BJ (cell line): ENCODE measurements around the gene ZC3H8. TPM values are rescaled to one million over a fixed set of nuclear protein-coding genes. Genes with fewer than 3 reads are reported as not detected.
A peak's percentile ranks its signal among the peaks of the same experiment; 100 is the strongest.

Source experiments
- CTCF ChIA-PET: fragments of 350-600 bp; formaldehyde crosslinking; extraction: SDS; loops from one replicate; lab custom pipeline; 2021; ENCODE audit warnings: antibody characterized with exemption, inconsistent platforms; lab: Yijun Ruan, JAX
- POLR2A ChIA-PET: fragments of 300-600 bp; sonication (Branson Sonifier 250); formaldehyde crosslinking; extraction: SDS; loops from one replicate; lab custom pipeline; 2021; ENCODE audit warnings: antibody characterized with exemption; lab: Charles Lee
- DNase-seq: peaks from one replicate; pipeline ENCODE4 v3.0.0-alpha.2; 2011; ENCODE audit warnings: low read depth
- H3K27me3 ChIP-seq: 2 replicates; pipeline ENCODE4 v1.6.0; 2011; ENCODE audit warnings: low read length; ENCODE audit not compliant: control insufficient read depth, insufficient read depth
- H3K36me3 ChIP-seq: 2 replicates; pipeline ENCODE4 v1.5.1; 2011; ENCODE audit warnings: low read length; ENCODE audit not compliant: control insufficient read depth, insufficient read depth
- H3K4me3 ChIP-seq: 2 replicates; pipeline ENCODE4 v1.5.1; 2011; ENCODE audit warnings: low read depth, mild to moderate bottlenecking, control low read depth, low read length
- polyA plus RNA-seq: library from polyadenylated mRNA; depleted of rRNA; stranded (reverse); fragments of >200 nt; gene quantifications from 2 replicates; pipeline ENCODE4 v1.2.3, GENCODE V29; 2011
- TF ChIP-seq, protein P1 (sequence below): IDR thresholded peaks from 2 replicates; pipeline ENCODE4 v1.5.1; 2011; ENCODE audit warnings: low read depth, mild to moderate bottlenecking, control low read depth, inconsistent platforms, low read length, moderate library complexity; ENCODE audit not compliant: insufficient read depth

Gene ZC3H8
- polyA plus RNA-seq, 1 experiment, result 0.99 TPM

DNA sequence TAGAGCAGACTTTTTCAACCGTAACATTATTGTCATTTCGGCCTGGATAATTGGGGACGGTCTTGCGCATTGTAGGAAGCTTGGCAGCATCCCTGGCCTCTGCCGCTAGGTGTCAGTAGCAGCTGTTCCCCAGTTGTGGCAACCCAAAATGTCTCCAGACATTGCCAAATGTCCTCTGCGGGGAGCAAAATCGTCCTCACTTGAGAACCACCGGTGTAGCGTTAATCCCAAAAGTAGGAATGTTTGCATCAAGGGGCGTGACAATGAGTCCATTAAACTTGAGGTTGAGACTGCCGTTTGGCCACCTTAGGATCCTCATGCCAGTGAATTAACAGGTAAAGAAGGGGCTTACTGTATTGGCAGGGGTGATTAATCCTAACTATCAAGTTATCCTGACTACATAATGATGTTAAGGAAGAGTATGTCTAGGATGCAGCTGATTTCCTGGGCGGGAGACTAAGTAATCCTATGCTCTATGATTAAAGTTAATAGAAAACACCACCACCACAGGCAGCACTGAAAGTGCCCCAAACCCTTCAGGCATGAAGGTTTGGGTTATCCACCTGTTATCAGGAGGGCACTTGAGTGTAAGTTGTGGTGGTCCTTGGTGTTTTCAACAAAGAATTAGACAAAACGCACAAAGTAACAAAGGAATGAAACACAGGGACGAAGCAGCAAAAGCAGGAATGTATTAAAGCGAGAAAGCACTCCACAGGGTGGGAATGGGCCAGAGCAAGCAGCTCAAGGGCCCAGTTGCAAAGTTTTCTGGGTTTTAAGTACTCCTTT is 4.9 kb upstream of the ZC3H8 start:
- DNase-seq, result peak; percentile 9
- Histone ChIP-seq H3K4me3 (no peak overlapping the region), H3K36me3 (no peaks in the 10 kb centered on the region), H3K27me3 (no peaks in the 10 kb centered on the region)
- TF ChIP-seq, protein P1, sequence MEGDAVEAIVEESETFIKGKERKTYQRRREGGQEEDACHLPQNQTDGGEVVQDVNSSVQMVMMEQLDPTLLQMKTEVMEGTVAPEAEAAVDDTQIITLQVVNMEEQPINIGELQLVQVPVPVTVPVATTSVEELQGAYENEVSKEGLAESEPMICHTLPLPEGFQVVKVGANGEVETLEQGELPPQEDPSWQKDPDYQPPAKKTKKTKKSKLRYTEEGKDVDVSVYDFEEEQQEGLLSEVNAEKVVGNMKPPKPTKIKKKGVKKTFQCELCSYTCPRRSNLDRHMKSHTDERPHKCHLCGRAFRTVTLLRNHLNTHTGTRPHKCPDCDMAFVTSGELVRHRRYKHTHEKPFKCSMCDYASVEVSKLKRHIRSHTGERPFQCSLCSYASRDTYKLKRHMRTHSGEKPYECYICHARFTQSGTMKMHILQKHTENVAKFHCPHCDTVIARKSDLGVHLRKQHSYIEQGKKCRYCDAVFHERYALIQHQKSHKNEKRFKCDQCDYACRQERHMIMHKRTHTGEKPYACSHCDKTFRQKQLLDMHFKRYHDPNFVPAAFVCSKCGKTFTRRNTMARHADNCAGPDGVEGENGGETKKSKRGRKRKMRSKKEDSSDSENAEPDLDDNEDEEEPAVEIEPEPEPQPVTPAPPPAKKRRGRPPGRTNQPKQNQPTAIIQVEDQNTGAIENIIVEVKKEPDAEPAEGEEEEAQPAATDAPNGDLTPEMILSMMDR, result peak; percentile 98
- ChIA-PET POLR2A (no interaction called here), CTCF (interaction anchor here (0.6 to 2.9 kb wide), 20 partner anchors 9 to 372 kb away, joined by 3 to 16 read pairs (median 4); no protein-coding TSS in a partner anchor)

DNA sequence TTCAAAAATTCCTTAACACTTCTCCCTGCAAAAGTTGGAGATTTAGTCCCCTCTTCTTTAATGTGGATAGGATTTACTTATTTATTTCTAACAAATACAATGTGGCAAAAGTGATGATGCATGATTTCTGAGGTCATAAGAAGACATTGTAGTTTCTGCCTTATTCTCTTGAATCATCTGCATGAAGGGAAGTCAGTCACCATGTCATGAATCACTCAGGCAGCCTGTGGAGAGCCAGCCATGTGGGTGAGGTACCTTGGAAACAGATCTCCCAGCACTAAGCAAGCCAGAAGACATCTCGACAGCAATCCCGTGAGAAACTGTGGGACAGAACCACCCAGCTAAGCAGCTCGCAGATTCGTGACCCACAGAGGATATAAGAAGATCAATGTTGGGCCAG is 2.7 kb upstream of the ZC3H8 start:
- ChIA-PET POLR2A (no interaction called here), CTCF (no interaction called here)
- no peak for DNase-seq
- TF ChIP-seq, protein P1, result no peak
- Histone ChIP-seq H3K27me3 (no peaks in the 10 kb centered on the region), H3K36me3 (no peaks in the 10 kb centered on the region), H3K4me3 (no peak overlapping the region)

DNA sequence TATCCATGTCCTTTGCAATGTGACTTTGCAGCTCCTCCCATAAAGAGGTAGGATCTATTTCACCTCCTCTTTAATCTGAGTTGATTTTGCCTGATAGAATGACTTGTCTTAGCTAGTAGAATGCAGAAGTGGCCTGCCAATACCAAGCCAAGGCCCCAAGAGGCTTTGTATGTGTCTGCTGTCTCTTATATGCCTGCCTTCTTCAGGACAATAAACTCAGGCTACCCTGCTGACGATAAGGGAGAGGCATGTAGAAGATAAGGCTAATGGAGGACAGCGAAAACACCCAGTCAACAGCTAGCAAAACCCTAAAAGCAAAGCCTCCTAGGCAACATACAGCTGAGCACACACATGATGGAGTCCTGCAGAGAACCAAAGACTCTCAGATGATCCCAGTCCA is 1.8 kb upstream of the ZC3H8 start:
- TF ChIP-seq, protein P1, result no peak
- Histone ChIP-seq H3K36me3 (no peaks in the 10 kb centered on the region), H3K27me3 (no peaks in the 10 kb centered on the region), H3K4me3 (no peak overlapping the region)
- CTCF ChIA-PET, result no interaction called here
- POLR2A ChIA-PET, result no interaction called here
- DNase-seq, result no peak

DNA sequence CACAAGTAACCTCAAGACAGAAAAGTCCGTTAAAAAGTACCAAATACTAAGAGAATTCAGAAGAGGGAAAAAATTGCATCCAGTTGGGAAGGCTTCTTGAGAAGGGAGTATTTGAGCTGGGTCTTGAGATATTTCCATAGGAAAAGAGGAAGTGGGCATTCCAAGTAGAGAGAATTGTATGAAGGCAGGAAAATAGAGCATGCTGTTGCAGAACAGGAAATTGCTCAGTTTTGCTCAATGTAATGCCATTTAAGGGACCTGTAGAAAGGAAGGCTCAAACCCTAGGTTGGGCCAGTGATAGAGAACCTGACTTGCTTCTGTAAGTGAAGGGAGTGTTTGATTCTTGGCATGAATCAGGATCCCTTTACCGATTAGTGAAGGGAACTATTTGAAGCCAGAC is 1.0 kb upstream of the ZC3H8 start:
- CTCF ChIA-PET, result interaction anchor here (0.9 to 1.0 kb wide), 2 partner anchors 10 to 133 kb away, joined by 3 read pairs; no protein-coding TSS in a partner anchor
- no peak for DNase-seq
- TF ChIP-seq, protein P1, result no peak
- POLR2A ChIA-PET, result no interaction called here
- Histone ChIP-seq H3K27me3 (no peaks in the 10 kb centered on the region), H3K4me3 (no peak overlapping the region), H3K36me3 (no peaks in the 10 kb centered on the region)

DNA sequence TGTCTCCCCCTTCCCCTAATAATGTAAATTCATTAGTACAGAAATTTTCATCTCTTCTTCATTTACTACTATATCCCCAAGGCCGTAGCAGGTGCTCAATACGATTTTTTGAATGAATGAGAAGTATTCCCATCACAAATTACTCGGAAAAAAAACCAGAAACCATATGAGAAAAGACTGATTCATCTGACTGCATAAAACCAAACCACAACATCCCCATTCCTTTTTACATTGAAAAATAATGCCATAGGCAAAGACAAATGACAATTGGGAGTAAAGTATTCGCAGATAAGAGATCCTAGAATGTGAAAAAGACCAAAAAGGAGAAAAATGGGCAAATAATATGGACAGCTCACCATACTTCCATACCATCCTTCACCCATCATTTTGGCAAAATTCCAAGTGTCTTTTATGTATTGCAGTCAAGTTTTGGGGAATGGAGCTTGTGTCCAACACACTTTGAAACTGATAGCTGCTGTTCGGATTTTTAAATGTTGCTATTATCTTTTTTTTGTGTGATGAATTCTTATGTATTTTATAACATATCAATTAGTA is 1.5 kb downstream of the ZC3H8 start:
- ChIA-PET CTCF (interaction anchor here (1.3 kb wide), 1 partner anchor 132 kb away, joined by 7 read pairs; no protein-coding TSS in a partner anchor), POLR2A (no interaction called here)
- TF ChIP-seq, protein P1, result no peak
- Histone ChIP-seq H3K36me3 (no peaks in the 10 kb centered on the region), H3K27me3 (no peaks in the 10 kb centered on the region), H3K4me3 (no peak overlapping the region)
- no peak for DNase-seq
